GM21825 (cell line): ENCODE data around the gene CAPN8.

Experiments
- ATAC-seq: cut with Tn5 transposase; IDR thresholded peaks from one replicate; pipeline ENCODE4 v1.9.1; 2021; ENCODE audit warnings: mild to moderate bottlenecking, moderate library complexity; ENCODE audit not compliant: unreplicated experiment

The CAPN8 gene

GRCh38 chr1:223702735-223703667, 37.5 kb upstream of the CAPN8 start:
- ATAC-seq: no peak

- no peak for ATAC-seq
Observed at GRCh38 chr1:223700942-223701637, 35.6 kb upstream of the CAPN8 start.

GRCh38 chr1:223700388-223700918, 35.0 kb upstream of the CAPN8 start:
- ATAC-seq: no peak

GRCh38 chr1:223695941-223696340, 30.4 kb upstream of the CAPN8 start:
- no peak for ATAC-seq

GRCh38 chr1:223695014-223695548, 29.6 kb upstream of the CAPN8 start:
- ATAC-seq: no peak

GRCh38 chr1:223691121-223691520, 25.6 kb upstream of the CAPN8 start:
- no peak for ATAC-seq

GRCh38 chr1:223684488-223684792, 18.9 kb upstream of the CAPN8 start:
- no peak for ATAC-seq

- ATAC-seq: no peak
Observed at GRCh38 chr1:223683586-223684487, 18.3 kb upstream of the CAPN8 start.

- ATAC-seq: no peak
Observed at GRCh38 chr1:223682502-223682901, 17.0 kb upstream of the CAPN8 start.

- ATAC-seq: no peak
Observed at GRCh38 chr1:223680188-223680587, 14.7 kb upstream of the CAPN8 start.

- ATAC-seq: no peak
Observed at GRCh38 chr1:223678841-223679240, 13.3 kb upstream of the CAPN8 start.

- ATAC-seq: no peak
Observed at GRCh38 chr1:223674119-223674890, 8.8 kb upstream of the CAPN8 start.

GRCh38 chr1:223670458-223671159, 5.1 kb upstream of the CAPN8 start:
- no peak for ATAC-seq

- no peak for ATAC-seq
Observed at GRCh38 chr1:223669003-223669795, 3.7 kb upstream of the CAPN8 start.

- no peak for ATAC-seq
Observed at GRCh38 chr1:223667484-223668182, 2.1 kb upstream of the CAPN8 start.

- no peak for ATAC-seq
Observed at GRCh38 chr1:223664106-223664505, 1.4 kb downstream of the CAPN8 start.

GRCh38 chr1:223662943-223663342, 2.6 kb downstream of the CAPN8 start:
- no peak for ATAC-seq

- no peak for ATAC-seq
Observed at GRCh38 chr1:223659711-223660110, 5.8 kb downstream of the CAPN8 start.
